B cell (primary cell): ENCODE measurements around the gene PTPRS. TPM values are rescaled to one million over a fixed set of nuclear protein-coding genes. Genes with fewer than 3 reads are reported as not detected.

ENCODE experiments used
- ATAC-seq: fragments of 200-7000 bp; cut with Tn5 transposase; one replicate; pipeline ENCODE4 v1.10.0; 2021; ENCODE audit warnings: low read depth, mild to moderate bottlenecking, moderate number of reproducible peaks, moderate library complexity
- CTCF ChIA-PET: fragments of 350-600 bp; sonication (Branson Sonifier 250); formaldehyde crosslinking; loops from one replicate; lab custom pipeline; 2021; ENCODE audit warnings: antibody characterized with exemption, inconsistent platforms; lab: Charles Lee
- POLR2A ChIA-PET: fragments of 350-600 bp; sonication (Branson Sonifier 250); formaldehyde crosslinking; loops from one replicate; lab custom pipeline; 2021; ENCODE audit warnings: antibody characterized with exemption; lab: Charles Lee
- DNase-seq: peaks from one replicate; pipeline ENCODE4 v3.0.0; 2013
- H2AFZ ChIP-seq: 2 replicates; pipeline ENCODE4 v1.6.1; 2012; ENCODE audit warnings: mild to moderate bottlenecking, low read depth, low read length; ENCODE audit not compliant: insufficient read depth, poor library complexity, severe bottlenecking
- H3K27ac ChIP-seq, 2 donors: 1 replicate in 1 of 2; 2 replicates in 1 of 2; pipeline ENCODE4 v1.5.1; 2012 to 2013; ENCODE audit warnings: low read length in 2 of 2, mild to moderate bottlenecking in 2 of 2, moderate library complexity in 1 of 2
- H3K27me3 ChIP-seq, 4 experiments: fragments of 200-600 bp in 1 of 4; sonication (generic) in 1 of 4; replicated peaks in 1 of 4; 1 replicate in 2 of 4; 2 replicates in 2 of 4; pipeline versions ENCODE4 v1.6.1 to v1.7.0; 2013 to 2016; ENCODE audit warnings: low read length in 3 of 4, mild to moderate bottlenecking in 2 of 4, mixed read lengths in 1 of 4, moderate library complexity in 1 of 4; ENCODE audit not compliant: insufficient read depth in 4 of 4, control insufficient read depth in 3 of 4; ENCODE audit errors: control extremely low read depth in 1 of 4
- H3K36me3 ChIP-seq, 2 experiments: replicated peaks in 1 of 2; 1 replicate in 1 of 2; 2 replicates in 1 of 2; pipeline versions ENCODE4 v1.6.1 to v1.7.1; 2013; ENCODE audit warnings: low read length in 1 of 2; ENCODE audit not compliant: insufficient read depth in 2 of 2, control insufficient read depth in 1 of 2; ENCODE audit errors: control extremely low read depth in 1 of 2, extremely low read depth in 1 of 2
- H3K4me1 ChIP-seq, 2 donors: fragments of 200-600 bp in 1 of 2; sonication (generic) in 1 of 2; 1 replicate in 1 of 2; 2 replicates in 1 of 2; pipeline versions ENCODE4 v1.5.1 to v1.6.1; 2013 to 2017; ENCODE audit warnings: low read length in 2 of 2; ENCODE audit not compliant: control insufficient read depth in 2 of 2, insufficient read depth in 2 of 2
- H3K4me2 ChIP-seq: replicated peaks from 2 replicates; pipeline ENCODE3; 2012; ENCODE audit warnings: mild to moderate bottlenecking, low read depth, low read length; ENCODE audit not compliant: poor library complexity, severe bottlenecking
- H3K4me3 ChIP-seq, 5 experiments: fragments of 200-600 bp in 1 of 5; sonication (generic) in 1 of 5; 1 replicate in 3 of 5; 2 replicates in 2 of 5; pipeline versions ENCODE4 v1.5.1 to v1.7.0; 2011 to 2016; ENCODE audit warnings: low read length in 4 of 5, mild to moderate bottlenecking in 4 of 5, low read depth in 2 of 5, control low read depth in 1 of 5, moderate library complexity in 1 of 5; ENCODE audit not compliant: insufficient read depth in 1 of 5; ENCODE audit errors: control extremely low read depth in 1 of 5, extremely low read depth in 1 of 5
- H3K79me2 ChIP-seq: fragments of 200-600 bp; sonication (generic); one replicate; pipeline ENCODE4 v1.6.0; 2016; ENCODE audit warnings: low read length; ENCODE audit not compliant: control insufficient read depth, insufficient read depth
- H3K9ac ChIP-seq: fragments of 200-600 bp; sonication (generic); 2 replicates; pipeline ENCODE4 v1.6.1; 2017; ENCODE audit warnings: mild to moderate bottlenecking, low read length, moderate library complexity
- H3K9me3 ChIP-seq, 3 donors: one replicate each; pipeline versions ENCODE4 v1.6.1 to v1.7.1; 2013; ENCODE audit warnings: low read length in 2 of 3; ENCODE audit not compliant: control insufficient read depth in 2 of 3, insufficient read depth in 1 of 3; ENCODE audit errors: control extremely low read depth in 1 of 3
- H4K20me1 ChIP-seq: 2 replicates; pipeline ENCODE4 v1.6.0; 2012; ENCODE audit warnings: mild to moderate bottlenecking, low read length; ENCODE audit not compliant: insufficient read depth, control insufficient read depth, poor library complexity, severe bottlenecking
- H3K27ac Mint-ChIP-seq: one replicate; pipeline ENCODE4 v1.8.0; 2021; ENCODE audit warnings: mixed read lengths
- H3K27me3 Mint-ChIP-seq: one replicate; pipeline ENCODE4 v1.8.0; 2021; ENCODE audit warnings: mixed read lengths
- H3K4me1 Mint-ChIP-seq: one replicate; pipeline ENCODE4 v1.8.0; 2021; ENCODE audit warnings: mixed read lengths
- H3K4me3 Mint-ChIP-seq: one replicate; pipeline ENCODE4 v1.8.0; 2021; ENCODE audit warnings: mixed read lengths
- H3K9me3 Mint-ChIP-seq: one replicate; pipeline ENCODE4 v1.8.0; 2022; ENCODE audit warnings: mixed read lengths; ENCODE audit not compliant: insufficient read depth
- EZH2 ChIP-seq: IDR thresholded peaks from 2 replicates; pipeline ENCODE4 v1.6.1; 2012; ENCODE audit warnings: borderline replicate concordance, low read depth, mild to moderate bottlenecking, moderate library complexity, low read length; ENCODE audit not compliant: insufficient read depth, poor library complexity, severe bottlenecking
- WGBS: methylation state at CpG from one replicate; pipeline ENCODE4 v1.1.5; 2013; ENCODE audit warnings: missing lambda C conversion rate; ENCODE audit not compliant: insufficient coverage; 5-methylcytosine and 5-hydroxymethylcytosine counted together
- intact Hi-C: fragments of 100-400 bp; cut with micrococcal nuclease; formaldehyde crosslinking; loops from one replicate; pipeline ENCODE4 v1.10.0; 2022
- polyA plus RNA-seq: library from polyadenylated mRNA; depleted of rRNA; stranded (reverse); fragments of >200 nt; gene quantifications from 2 replicates; pipeline ENCODE4 v1.2.3, GENCODE V29; 2012
- total RNA-seq, 2 donors: library from RNA; stranded (reverse); fragments of 120-200 nt in 1 of 2; gene quantifications; 1 replicate in 1 of 2; 2 replicates in 1 of 2; pipeline versions ENCODE4 v1.2.3 to v1.2.4, GENCODE V29; 2013 to 2022
- TF ChIP-seq, protein P1 (sequence below): fragments of 200-600 bp; IDR thresholded peaks from one replicate; pipeline ENCODE4 v1.8.0; 2022; ENCODE audit warnings: antibody characterized with exemption, mild to moderate bottlenecking

PTPRS gene
- total and polyA plus RNA-seq, 2 donors (not counting 1 experiment from before 2014, with no cell fraction given) = 6.5 to 10.0 TPM

GRCh38 chr19:5316138-5316537, 24.5 kb downstream of the PTPRS start:
- CTCF ChIA-PET = interaction anchor here (1.3 kb wide), 1 partner anchor 13 kb away, joined by 3 read pairs; no protein-coding TSS in a partner anchor
- intact Hi-C loops = no loop called here
- H3K4me3 Mint-ChIP-seq = no peak overlapping the region

GRCh38 chr19:5314907-5315298, 25.7 kb downstream of the PTPRS start:
- Histone ChIP-seq H4K20me1 (no peaks in the 10 kb centered on the region), H3K27ac (no peak overlapping the region), H3K4me2 (no peak overlapping the region), H3K36me3 (no peaks in the 10 kb centered on the region), H3K79me2 (no peaks in the 10 kb centered on the region), H3K9ac (no peak overlapping the region), H3K27me3 (no peaks in the 10 kb centered on the region), H3K9me3 (peaks cover 0 to 17% (median 0%) of the 10 kb centered on the region in 3 donors), H3K4me1 (peaks cover 3 to 9% of the 10 kb centered on the region in 2 donors), H2AFZ (no peak overlapping the region), H3K4me3 (no peak overlapping the region)
- Mint-ChIP-seq H3K4me3 (no peak overlapping the region), H3K27me3 (peaks cover 9% of the 10 kb centered on the region), H3K27ac (peak overlapping the region; percentile 63), H3K4me1 (peaks cover 12% of the 10 kb centered on the region), H3K9me3 (no peaks in the 10 kb centered on the region)
- POLR2A ChIA-PET = no interaction called here
- CTCF ChIA-PET = no interaction called here
- 70% methylated on average over 3 of the region's 4 CpGs for WGBS
- intact Hi-C loops = no loop called here
- ATAC-seq = no peak
- DNase-seq = no peak
- TF ChIP-seq, protein P1, sequence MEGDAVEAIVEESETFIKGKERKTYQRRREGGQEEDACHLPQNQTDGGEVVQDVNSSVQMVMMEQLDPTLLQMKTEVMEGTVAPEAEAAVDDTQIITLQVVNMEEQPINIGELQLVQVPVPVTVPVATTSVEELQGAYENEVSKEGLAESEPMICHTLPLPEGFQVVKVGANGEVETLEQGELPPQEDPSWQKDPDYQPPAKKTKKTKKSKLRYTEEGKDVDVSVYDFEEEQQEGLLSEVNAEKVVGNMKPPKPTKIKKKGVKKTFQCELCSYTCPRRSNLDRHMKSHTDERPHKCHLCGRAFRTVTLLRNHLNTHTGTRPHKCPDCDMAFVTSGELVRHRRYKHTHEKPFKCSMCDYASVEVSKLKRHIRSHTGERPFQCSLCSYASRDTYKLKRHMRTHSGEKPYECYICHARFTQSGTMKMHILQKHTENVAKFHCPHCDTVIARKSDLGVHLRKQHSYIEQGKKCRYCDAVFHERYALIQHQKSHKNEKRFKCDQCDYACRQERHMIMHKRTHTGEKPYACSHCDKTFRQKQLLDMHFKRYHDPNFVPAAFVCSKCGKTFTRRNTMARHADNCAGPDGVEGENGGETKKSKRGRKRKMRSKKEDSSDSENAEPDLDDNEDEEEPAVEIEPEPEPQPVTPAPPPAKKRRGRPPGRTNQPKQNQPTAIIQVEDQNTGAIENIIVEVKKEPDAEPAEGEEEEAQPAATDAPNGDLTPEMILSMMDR = no peak
- no peak for TF ChIP-seq EZH2

More at GRCh38 chr19:5316138-5316537, 24.5 kb downstream of the PTPRS start:
- WGBS = 91% methylated on average over 6 of the region's 9 CpGs
- Mint-ChIP-seq H3K4me1 (peaks cover 12% of the 10 kb centered on the region), H3K27ac (no peak overlapping the region), H3K9me3 (no peaks in the 10 kb centered on the region), H3K27me3 (peaks cover 7% of the 10 kb centered on the region)
- peaks cover 3 to 9% of the 10 kb centered on the region in 2 donors for H3K4me1 ChIP-seq
- DNase-seq = no peak
- no peaks in the 10 kb centered on the region for H4K20me1 ChIP-seq
- no peak overlapping the region for H3K4me3 ChIP-seq
- TF ChIP-seq, protein P1 = no peak
- no peak for TF ChIP-seq EZH2
- H3K27ac ChIP-seq = no peak overlapping the region
- no peaks in the 10 kb centered on the region for H3K27me3 ChIP-seq
- POLR2A ChIA-PET = interaction anchor here (0.6 kb wide), 1 partner anchor 40 kb away, joined by 3 read pairs; no protein-coding TSS in a partner anchor
- no peak overlapping the region for H3K4me2 ChIP-seq
- no peak for ATAC-seq
- no peaks in the 10 kb centered on the region for H3K79me2 ChIP-seq
- no peak overlapping the region for H2AFZ ChIP-seq
- peaks cover 0 to 16% (median 0%) of the 10 kb centered on the region in 3 donors for H3K9me3 ChIP-seq
- H3K9ac ChIP-seq = no peak overlapping the region
- H3K36me3 ChIP-seq = no peaks in the 10 kb centered on the region
